NCI-H1092 treated with DMSO at 0.1 percent for 48 hours (cell line): ENCODE data around the gene MYO1E.
"Not testable (repeated sequence)": the region's sequence is repeated elsewhere in the genome, so short reads cannot be mapped to it uniquely, and the experiment has no call there.

Experiments used
- DNase-seq: peaks from one replicate; lab custom pipeline; 2025; lab: John Stamatoyannopoulos, UW

MYO1E gene

GRCh38 chr15:59292442-59293151 lies 80.1 kb downstream of the MYO1E start:
- no peak for DNase-seq

GRCh38 chr15:59291213-59291549 lies 81.5 kb downstream of the MYO1E start:
- DNase-seq = no peak

DNA sequence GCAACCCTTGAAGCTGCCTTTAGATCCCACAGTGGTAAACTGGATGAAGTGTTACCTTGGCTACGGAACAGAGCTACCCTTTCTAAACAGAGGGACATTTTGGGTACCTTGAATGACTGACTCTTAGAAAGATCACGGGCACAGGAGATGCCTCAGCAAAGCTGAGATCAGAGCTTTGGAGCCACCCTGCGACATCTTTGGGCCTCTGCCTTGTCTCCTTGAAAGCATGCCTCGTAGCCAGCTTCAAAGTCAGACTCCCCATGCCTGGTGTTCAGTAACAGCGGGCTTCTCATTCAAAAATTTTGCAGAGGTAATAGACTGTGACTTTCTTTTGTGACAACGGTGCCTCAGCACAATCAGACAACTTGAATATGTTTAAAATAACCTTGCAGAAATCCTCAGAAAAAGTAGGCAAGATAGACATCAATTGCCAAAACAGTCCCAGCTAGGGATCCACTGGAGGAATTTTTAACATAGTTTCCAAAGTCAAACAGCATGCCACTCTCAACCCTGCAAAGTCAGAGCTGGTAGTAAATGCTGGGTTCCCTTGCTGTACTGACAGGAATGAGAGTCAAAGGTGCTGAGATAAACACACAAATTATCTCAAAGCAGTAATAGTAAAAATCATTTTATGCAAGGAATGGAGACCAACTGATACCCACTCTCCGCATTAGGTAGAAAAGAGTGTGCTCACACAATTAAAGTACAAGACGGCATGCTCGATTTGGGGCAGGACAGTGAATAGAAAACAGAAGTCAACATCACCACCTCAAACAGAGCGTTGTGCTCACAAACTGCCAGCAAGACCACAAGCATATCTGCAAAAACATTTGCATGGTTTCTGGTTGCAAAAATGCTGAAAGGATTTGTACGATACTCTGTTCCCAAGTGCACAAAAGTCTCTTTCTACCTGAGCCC lies 82.1 kb downstream of the MYO1E start:
- no peak for DNase-seq

DNA sequence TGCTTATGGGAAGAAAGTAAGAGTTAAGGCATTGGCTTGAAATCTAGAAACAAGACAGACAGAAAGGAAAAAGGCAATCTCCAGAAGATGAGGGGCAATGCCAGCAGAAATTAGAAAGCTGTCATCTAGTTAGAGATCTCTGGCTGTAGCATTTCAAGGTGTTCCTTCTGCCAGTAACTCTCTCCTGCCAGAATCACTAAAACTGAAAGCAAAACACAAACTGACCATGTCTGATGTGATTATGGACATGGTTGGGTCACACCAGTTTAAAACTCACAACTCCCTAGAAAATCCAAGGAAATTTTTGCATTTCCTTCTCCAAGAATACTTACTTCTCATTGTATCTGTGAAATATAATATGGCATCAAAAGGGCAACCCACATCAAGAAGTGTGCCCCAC lies 83.1 kb downstream of the MYO1E start:
- DNase-seq = no peak

DNA sequence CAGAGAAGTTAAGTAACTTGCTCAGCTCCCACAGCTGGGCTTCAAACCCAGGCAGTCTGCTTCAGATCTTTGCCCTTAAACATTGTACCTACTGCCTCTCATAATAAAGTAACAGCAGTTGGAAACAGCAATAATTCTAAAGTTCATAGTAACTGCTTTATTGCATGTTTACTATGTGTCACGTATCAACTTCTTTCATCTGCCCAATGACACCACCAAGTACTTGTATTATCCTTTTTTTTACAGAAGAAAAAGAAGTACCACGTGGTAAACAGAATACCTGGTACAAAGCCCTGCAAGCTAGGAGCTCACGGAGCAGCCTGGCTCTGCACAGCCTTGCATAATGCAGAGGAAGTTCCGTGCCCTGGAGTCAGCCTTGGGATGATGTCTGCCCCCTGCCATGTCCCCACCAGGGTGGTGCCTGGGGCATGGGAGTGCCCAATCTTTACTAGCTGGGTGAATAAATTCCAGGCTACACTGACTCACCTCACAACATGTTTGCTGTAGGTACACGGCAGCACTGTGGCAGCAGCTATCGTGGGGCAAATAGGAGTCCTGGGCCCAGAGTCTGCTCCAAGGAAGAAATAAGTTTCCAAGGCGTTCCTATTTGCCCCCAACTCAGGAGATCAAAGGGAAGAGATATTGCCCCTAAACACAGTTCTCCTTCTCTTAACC lies 88.8 kb downstream of the MYO1E start:
- no peak for DNase-seq

DNA sequence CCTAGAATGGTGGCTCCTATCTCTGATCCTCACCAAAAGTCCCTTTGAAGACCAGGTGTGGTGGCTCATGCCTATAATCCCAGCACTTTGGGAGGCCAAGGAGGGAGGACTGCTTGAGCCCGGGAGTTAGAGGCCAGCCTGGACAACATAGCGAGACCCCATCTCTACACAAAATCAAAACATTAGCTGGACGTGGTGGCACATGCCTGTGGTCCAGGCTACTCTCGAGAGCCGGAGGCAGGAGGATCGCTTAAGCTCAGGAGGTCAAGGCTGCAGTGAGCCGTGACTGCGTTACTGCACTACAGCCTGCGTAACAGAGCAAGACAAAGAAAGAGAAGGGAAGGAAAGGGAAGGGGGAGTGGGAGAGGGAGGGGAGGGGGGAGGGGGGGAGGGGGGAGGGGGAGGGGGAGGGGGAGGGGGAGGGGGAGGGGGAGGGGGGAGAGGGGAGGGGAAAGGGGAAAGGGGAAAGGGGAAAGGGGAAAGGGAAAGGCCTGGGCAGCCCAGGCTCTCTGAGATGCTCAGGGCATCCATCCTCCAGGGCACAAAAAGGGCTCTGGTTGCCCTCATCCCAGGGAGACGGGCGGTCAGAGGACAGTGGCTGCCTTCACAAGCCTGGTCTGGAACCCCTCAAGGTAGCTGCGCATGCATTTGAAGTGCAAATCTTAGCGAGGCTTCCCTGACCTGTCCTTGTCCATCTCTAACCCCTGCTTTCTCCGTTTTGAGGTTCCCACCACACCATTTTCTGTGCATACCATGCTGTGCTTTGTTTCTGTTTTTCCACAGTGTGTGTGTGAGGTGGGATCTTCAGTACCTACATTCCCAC lies 89.9 kb downstream of the MYO1E start:
- no peak for DNase-seq

DNA sequence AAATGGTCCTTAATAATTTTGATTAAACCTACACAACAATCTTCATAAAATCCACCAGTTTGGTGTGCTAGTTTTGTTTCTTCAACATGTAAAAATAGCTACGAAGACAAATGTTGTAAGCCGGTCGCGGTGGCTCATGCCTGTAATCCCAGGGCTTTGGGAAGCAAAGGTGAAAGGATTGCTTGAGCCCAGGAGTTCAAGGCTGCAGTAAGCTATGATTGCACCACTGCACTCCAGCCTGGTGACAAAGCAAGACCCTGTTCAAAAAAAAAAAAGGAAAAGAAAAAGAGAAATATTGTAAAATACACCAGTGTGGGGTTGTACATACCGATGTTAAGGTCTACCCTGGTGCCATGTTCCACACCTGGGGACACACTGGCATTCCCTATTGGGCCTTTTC lies 91.0 kb downstream of the MYO1E start:
- DNase-seq = no peak

DNA sequence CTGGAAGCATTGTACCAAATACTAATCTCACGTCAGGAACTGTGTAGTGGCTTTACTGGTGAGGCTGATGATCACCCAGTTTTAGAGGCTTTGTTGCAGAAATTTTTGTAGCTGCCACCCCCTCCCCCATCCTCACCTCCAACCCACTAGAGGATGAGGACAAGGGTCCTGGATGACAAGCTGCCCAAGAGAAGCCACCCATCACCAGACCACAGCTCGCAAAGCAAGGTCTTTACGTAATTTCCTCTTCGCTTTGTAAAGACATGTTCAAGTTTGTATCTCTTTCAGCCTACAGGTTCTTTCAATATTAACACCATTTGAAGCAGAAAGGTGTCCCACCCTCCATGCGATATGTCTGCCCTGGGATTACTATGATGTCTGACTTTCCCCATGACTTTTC lies 91.8 kb downstream of the MYO1E start:
- no peak for DNase-seq

- not testable (repeated sequence) for DNase-seq
These were observed 92.4 kb downstream of the MYO1E start for GRCh38 chr15:59280292-59280691.

DNA sequence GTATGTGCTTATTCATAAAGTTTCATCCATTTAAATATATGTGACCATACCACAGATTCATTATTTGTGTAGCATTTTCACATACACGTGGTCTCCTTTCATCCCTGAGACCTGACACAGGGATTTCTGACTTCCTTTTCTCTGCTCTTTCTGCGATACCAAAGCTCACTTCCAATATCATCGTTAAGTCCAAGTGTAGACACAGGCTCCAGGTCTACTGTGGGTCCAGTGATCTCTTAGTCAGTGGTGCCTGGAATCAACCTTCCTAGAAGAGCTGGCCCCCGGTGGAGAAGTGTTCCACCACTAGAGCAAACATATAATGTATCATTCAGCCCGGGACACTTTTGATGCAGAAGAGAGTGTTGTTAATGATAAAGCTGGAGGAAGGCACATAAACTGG lies 93.6 kb downstream of the MYO1E start:
- DNase-seq = no peak

GRCh38 chr15:59278120-59278519 lies 94.6 kb downstream of the MYO1E start:
- no peak for DNase-seq

DNA sequence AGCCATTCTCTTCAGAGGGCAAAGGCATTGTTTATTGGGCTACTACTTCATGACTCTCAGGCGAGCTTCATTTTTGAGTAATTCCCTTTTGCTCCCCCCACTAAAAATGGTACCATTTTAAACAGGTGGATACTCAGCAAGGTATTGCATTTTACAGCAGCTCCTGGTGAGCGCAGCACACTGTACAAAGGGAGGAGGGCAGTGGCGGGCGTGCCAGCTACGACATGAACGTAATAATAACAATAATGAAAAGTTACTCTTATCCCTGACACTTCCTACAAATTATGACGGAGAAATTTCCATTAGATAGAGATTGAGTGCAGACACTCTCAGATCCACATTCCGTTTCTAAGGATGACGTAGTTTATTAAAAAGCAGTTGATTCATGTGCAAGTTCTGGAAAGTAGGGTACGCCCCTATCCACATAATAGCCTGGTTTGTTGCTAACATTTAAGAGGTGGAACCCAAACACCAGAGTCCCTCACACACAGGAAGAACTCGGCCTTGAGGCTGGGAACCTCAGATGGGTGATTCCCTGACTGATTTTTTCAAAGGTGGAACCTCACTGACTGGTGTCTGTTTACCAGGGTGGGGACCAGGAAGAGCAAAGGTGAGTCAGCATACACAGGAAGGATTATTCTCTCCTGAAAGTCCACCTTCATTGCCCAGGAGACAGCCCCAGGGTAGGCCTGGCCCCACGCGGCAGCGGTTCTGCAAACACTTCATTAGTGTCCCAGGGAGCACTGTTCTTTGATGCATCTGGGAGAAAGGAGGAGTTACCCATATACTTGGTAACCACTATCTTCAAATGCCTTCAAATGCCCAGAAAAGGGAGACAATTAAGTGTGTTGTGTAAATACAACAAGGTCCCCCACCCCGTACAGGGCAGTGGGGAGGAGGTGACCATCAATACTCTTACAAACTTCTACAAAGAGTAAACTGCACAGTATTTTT lies 96.2 kb downstream of the MYO1E start:
- no peak for DNase-seq

DNA sequence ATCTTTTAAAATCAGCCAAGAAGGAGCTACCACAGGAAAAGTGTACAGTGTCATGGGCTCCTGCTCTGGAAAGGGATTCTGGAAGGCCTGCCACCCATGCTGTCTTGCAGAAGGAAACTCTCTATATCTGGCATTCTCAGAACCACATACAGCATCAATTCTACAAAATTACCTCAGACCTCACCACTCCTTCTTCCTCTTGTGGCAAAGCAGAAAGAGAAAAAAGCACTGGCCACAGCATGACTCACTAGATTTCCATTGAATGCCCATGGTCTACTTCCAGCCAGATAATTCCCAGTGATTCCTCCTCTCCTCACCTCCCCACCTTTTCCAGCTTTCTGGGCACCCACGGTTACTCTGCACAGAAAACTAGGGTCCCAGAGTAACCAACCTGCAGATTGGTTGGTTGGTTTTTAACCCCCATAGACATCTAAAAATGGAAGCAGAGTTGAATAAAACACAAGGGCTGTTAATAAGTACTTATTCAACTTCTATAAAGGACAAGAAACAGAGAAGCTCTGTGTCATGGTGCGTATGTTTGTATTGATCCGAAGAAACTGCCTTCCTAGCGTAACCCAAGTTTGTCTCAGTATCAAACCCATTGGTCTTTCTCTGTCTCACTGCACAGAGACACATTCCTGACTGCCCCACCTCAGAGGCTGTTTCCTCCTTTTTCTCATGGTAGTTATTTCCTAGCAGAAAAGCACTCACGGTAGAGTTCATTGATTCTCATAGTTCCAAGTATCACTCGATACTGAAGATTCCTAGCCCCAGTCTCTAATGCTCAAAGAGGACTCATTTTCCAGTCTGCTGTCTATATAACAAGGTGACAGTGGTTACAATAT lies 98.3 kb downstream of the MYO1E start:
- DNase-seq = no peak

DNA sequence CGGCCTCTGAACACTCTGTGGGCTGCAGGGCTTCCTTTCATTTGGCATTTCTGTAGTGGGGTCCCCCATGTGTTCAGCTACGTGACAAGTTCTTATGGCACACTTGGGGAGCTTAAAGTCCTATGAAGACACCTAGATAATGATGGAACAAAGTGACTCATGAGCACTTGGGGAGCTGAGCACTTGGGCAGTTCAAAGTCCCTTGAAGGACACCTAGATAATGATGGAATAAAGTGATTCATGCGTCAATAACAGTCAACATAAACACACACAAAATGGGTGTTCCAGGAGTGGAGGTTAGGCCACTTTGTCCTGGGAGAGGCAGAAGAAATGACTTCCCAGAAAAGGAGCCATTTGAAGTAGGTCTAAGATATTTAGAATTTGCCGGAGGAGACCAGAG lies 99.4 kb downstream of the MYO1E start:
- DNase-seq = no peak

DNA sequence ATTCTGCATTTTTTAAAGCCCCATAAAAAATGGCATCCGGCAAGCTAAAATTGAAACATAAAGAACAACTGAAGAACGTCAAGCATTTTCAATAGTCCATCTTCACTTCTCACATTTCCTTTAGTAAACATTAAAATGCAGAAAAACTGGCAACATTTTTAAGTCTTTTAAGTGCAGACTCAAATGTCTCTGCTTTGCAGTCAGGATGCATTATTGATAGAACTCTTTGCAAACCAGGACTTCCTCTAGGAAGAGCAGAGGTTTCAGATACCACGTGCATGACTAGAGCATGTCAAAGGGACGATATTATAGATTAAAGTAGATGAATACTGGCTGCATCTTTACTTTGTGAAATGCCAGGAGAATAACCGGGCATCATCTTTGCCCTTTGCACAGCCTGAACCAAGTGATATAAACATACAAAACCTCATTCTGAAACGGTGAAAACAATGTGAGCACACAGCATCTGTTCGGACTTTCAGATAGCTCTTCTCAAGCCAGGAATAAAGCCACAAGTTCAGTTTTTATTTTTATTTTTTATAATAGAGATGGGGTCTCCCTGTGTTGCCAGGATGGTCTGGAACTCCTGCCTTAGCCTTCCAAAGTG lies 101.0 kb downstream of the MYO1E start:
- DNase-seq = no peak

GRCh38 chr15:59268852-59269407 lies 103.7 kb downstream of the MYO1E start:
- no peak for DNase-seq

- no peak for DNase-seq
These were observed 104.4 kb downstream of the MYO1E start for GRCh38 chr15:59268168-59268851.

- DNase-seq = no peak
These were observed 106.6 kb downstream of the MYO1E start for GRCh38 chr15:59266028-59266427.

DNA sequence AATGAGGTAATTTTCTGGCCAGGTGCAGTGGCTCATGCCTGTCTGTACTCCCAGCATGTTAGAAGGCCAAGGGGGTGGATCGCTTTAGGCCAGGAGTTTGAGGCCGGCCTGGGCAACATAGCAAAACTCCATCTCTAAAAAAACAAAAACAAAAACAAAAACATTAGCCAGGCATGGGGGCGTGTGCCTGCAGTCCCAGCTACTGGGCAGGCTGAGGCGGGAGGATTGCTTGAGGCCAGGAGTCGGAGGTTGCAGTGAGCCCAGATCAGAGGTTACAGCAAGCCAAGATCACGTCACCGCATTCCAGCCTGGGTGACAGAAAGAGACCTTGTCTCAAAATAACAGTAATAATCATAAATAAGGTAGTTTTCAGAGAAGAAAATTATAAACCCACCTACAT lies 110.4 kb downstream of the MYO1E start:
- no peak for DNase-seq
